HG02588 (cell line): Measurements from ENCODE around the gene C14orf132.
"Not testable (repeated sequence)": the region's sequence is repeated elsewhere in the genome, so short reads cannot be mapped to it uniquely, and the experiment has no call there.

ENCODE experiments used
- ATAC-seq: cut with Tn5 transposase; IDR thresholded peaks from one replicate; pipeline ENCODE4 v1.9.1; 2021; ENCODE audit warnings: mild to moderate bottlenecking, moderate library complexity; ENCODE audit not compliant: unreplicated experiment

Gene C14orf132

GRCh38 chr14:96058576-96059200 is 19.5 kb downstream of the C14orf132 start:
- no peak for ATAC-seq

GRCh38 chr14:96059519-96060135 is 20.5 kb downstream of the C14orf132 start:
- no peak for ATAC-seq

GRCh38 chr14:96060186-96060933 is 21.2 kb downstream of the C14orf132 start:
- no peak for ATAC-seq

GRCh38 chr14:96062010-96062409 is 22.8 kb downstream of the C14orf132 start:
- no peak for ATAC-seq

GRCh38 chr14:96062506-96062905 is 23.3 kb downstream of the C14orf132 start:
- no peak for ATAC-seq

- no peak for ATAC-seq
Observed at GRCh38 chr14:96064866-96065265, 25.7 kb downstream of the C14orf132 start.

GRCh38 chr14:96065661-96066459 is 26.7 kb downstream of the C14orf132 start:
- ATAC-seq, result no peak

- no peak for ATAC-seq
Observed at GRCh38 chr14:96066976-96067375, 27.8 kb downstream of the C14orf132 start.

GRCh38 chr14:96067985-96068930 is 29.1 kb downstream of the C14orf132 start:
- no peak for ATAC-seq

GRCh38 chr14:96069421-96069820 is 30.3 kb downstream of the C14orf132 start:
- ATAC-seq, result no peak

- no peak for ATAC-seq
Observed at GRCh38 chr14:96071561-96071960, 32.4 kb downstream of the C14orf132 start.

GRCh38 chr14:96072076-96072475 is 32.9 kb downstream of the C14orf132 start:
- no peak for ATAC-seq

GRCh38 chr14:96072746-96073145 is 33.6 kb downstream of the C14orf132 start:
- no peak for ATAC-seq

GRCh38 chr14:96073260-96074039 is 34.3 kb downstream of the C14orf132 start:
- not testable (repeated sequence) for ATAC-seq

GRCh38 chr14:96077983-96078624 is 38.9 kb downstream of the C14orf132 start:
- ATAC-seq, result no peak

GRCh38 chr14:96078625-96079016 is 39.5 kb downstream of the C14orf132 start:
- ATAC-seq, result no peak

- no peak for ATAC-seq
Observed at GRCh38 chr14:96079066-96079465, 39.9 kb downstream of the C14orf132 start.

- ATAC-seq, result no peak
Observed at GRCh38 chr14:96080571-96080970, 41.4 kb downstream of the C14orf132 start.

GRCh38 chr14:96081224-96081623 is 42.1 kb downstream of the C14orf132 start:
- no peak for ATAC-seq
